Cardiac muscle cell (in vitro differentiated cells and primary cell): ENCODE measurements around the gene DUSP22. TPM values are rescaled to one million over a fixed set of nuclear protein-coding genes. Genes with fewer than 3 reads are reported as not detected.

Experiments
- DNase-seq, 2 donors: peaks; one replicate each; pipeline versions ENCODE4 v3.0.0 to v3.0.0-alpha.2; 2010 to 2017; ENCODE audit warnings: low read depth in 1 of 2, low spot score in 1 of 2
- H3K27ac ChIP-seq: fragments of 200-600 bp; sonication (generic); 2 replicates; pipeline ENCODE4 v1.5.1; 2016
- H3K27me3 ChIP-seq: fragments of 200-600 bp; sonication (generic); 2 replicates; pipeline ENCODE4 v1.6.0; 2016; ENCODE audit warnings: control low read depth
- H3K36me3 ChIP-seq: fragments of 200-600 bp; sonication (generic); 2 replicates; pipeline ENCODE4 v1.5.1; 2016; ENCODE audit warnings: control low read depth
- H3K4me1 ChIP-seq: fragments of 200-600 bp; sonication (generic); 2 replicates; pipeline ENCODE4 v1.8.1; 2017; ENCODE audit warnings: low read depth, mild to moderate bottlenecking, mixed run types
- H3K4me3 ChIP-seq: fragments of 200-600 bp; sonication (generic); 2 replicates; pipeline ENCODE4 v1.5.1; 2016; ENCODE audit warnings: mild to moderate bottlenecking
- H3K9me3 ChIP-seq: fragments of 200-600 bp; sonication (generic); 2 replicates; pipeline ENCODE4 v1.5.1; 2017; ENCODE audit warnings: low read depth, mild to moderate bottlenecking, control low read depth
- CTCF ChIP-seq: IDR thresholded peaks from 2 replicates; pipeline ENCODE4 v1.5.1; 2012; ENCODE audit warnings: low read depth, mild to moderate bottlenecking, low read length
- polyA plus RNA-seq: library from polyadenylated mRNA; unstranded; fragments of >200 nt; fragmentation: Nextera tagmentation; extraction: Ambion mirVana; gene quantifications from 2 replicates; pipeline ENCODE4 v1.2.1, GENCODE V29; 2016
- total RNA-seq: library from RNA; depleted of rRNA; stranded (reverse); fragments of >200 nt; gene quantifications from 2 replicates; pipeline ENCODE4 v1.2.3, GENCODE V29; 2016

DUSP22 gene
- total and polyA plus RNA-seq, 2 experiments from 2014 or later: 50.7 to 89.3 TPM

- TF ChIP-seq CTCF: no peak
These were observed 36.6 kb downstream of the DUSP22 start for GRCh38 chr6:328924-329323.

GRCh38 chr6:329888-330691, 37.8 kb downstream of the DUSP22 start:
- Histone ChIP-seq H3K9me3 (no peaks in the 10 kb centered on the region), H3K4me3 (no peak overlapping the region), H3K4me1 (peaks cover 18% of the 10 kb centered on the region), H3K27me3 (no peaks in the 10 kb centered on the region), H3K27ac (peak overlapping the region; percentile 49), H3K36me3 (no peaks in the 10 kb centered on the region)
- no peak for TF ChIP-seq CTCF
- peak; percentile 33 to 56 for DNase-seq

More at GRCh38 chr6:328924-329323, 36.6 kb downstream of the DUSP22 start:
- no peaks in the 10 kb centered on the region for H3K27me3 ChIP-seq
- H3K4me3 ChIP-seq: no peak overlapping the region
- H3K36me3 ChIP-seq: no peaks in the 10 kb centered on the region
- peaks cover 3% of the 10 kb centered on the region for H3K9me3 ChIP-seq
- H3K27ac ChIP-seq: no peak overlapping the region
- DNase-seq: no peak
- peaks cover 18% of the 10 kb centered on the region for H3K4me1 ChIP-seq

- no peaks in the 10 kb centered on the region for H3K27me3 ChIP-seq
- H3K4me3 ChIP-seq: no peak overlapping the region
- no peak overlapping the region for H3K27ac ChIP-seq
- TF ChIP-seq CTCF: no peak
- H3K36me3 ChIP-seq: no peaks in the 10 kb centered on the region
- peaks cover 21% of the 10 kb centered on the region for H3K4me1 ChIP-seq
- no peak for DNase-seq
- H3K9me3 ChIP-seq: no peaks in the 10 kb centered on the region
These were observed 38.7 kb downstream of the DUSP22 start for GRCh38 chr6:330948-331347.

- Histone ChIP-seq H3K36me3 (no peaks in the 10 kb centered on the region), H3K9me3 (no peaks in the 10 kb centered on the region), H3K4me3 (no peak overlapping the region), H3K27me3 (no peaks in the 10 kb centered on the region), H3K4me1 (peaks cover 30% of the 10 kb centered on the region), H3K27ac (no peak overlapping the region)
- DNase-seq: no peak
- TF ChIP-seq CTCF: no peak
These were observed 39.6 kb downstream of the DUSP22 start for GRCh38 chr6:331622-332521.

- no peak for TF ChIP-seq CTCF
- Histone ChIP-seq H3K4me1 (peaks cover 38% of the 10 kb centered on the region), H3K27me3 (no peaks in the 10 kb centered on the region), H3K36me3 (no peaks in the 10 kb centered on the region), H3K4me3 (no peak overlapping the region), H3K27ac (no peak overlapping the region), H3K9me3 (no peaks in the 10 kb centered on the region)
- peak in 1 of 2 donors; percentile 83 for DNase-seq
These were observed 40.4 kb downstream of the DUSP22 start for GRCh38 chr6:332671-333070.
